Thyroid gland (tissue), 4 donors: Measurements from ENCODE around the gene STX8. TPM values are rescaled to one million over a fixed set of nuclear protein-coding genes. Genes with fewer than 3 reads are reported as not detected.
"Not testable (repeated sequence)": the region's sequence is repeated elsewhere in the genome, so short reads cannot be mapped to it uniquely, and the experiment has no call there.

Experiments used
- DNase-seq, 2 donors: peaks; one replicate each; pipeline ENCODE4 v3.0.0-alpha.2; 2019
- H3K27ac ChIP-seq, 3 donors: fragments of 200-600 bp; sonication (generic); 1 replicate in 2 of 3; 2 replicates in 1 of 3; pipeline ENCODE4 v1.5.1; 2016 to 2019; ENCODE audit warnings: mild to moderate bottlenecking in 1 of 3, moderate library complexity in 1 of 3
- H3K27me3 ChIP-seq: fragments of 200-600 bp; sonication (generic); one replicate; pipeline ENCODE4 v1.5.1; 2019
- H3K36me3 ChIP-seq, 2 donors: fragments of 200-600 bp; sonication (generic); one replicate each; pipeline ENCODE4 v1.5.1; 2016 to 2019
- H3K4me1 ChIP-seq, 2 donors: fragments of 200-600 bp; sonication (generic); one replicate each; pipeline ENCODE4 v1.5.1; 2017 to 2019
- H3K4me3 ChIP-seq, 3 donors: fragments of 200-600 bp; sonication (generic); replicated peaks in 1 of 3; 1 replicate in 2 of 3; 2 replicates in 1 of 3; pipeline ENCODE4 v1.5.1; 2016; ENCODE audit warnings: mild to moderate bottlenecking in 1 of 3
- H3K9me3 ChIP-seq: fragments of 200-600 bp; sonication (generic); one replicate; pipeline ENCODE4 v1.5.1; 2017
- CTCF ChIP-seq, 6 experiments: fragments of 200-600 bp in 3 of 6; fragments of 450-650 bp in 3 of 6; sonication (generic) in 3 of 6; IDR thresholded peaks; one replicate each; pipeline ENCODE4 v1.5.1; 2016 to 2019; ENCODE audit warnings: antibody characterized with exemption in 6 of 6, mild to moderate bottlenecking in 2 of 6, inconsistent platforms in 1 of 6, moderate library complexity in 1 of 6
- POLR2A ChIP-seq, 2 donors: fragments of 450-650 bp; IDR thresholded peaks; one replicate each; pipeline ENCODE4 v1.6.1; 2017; ENCODE audit warnings: antibody characterized with exemption in 2 of 2, mild to moderate bottlenecking in 2 of 2, moderate library complexity in 1 of 2
- WGBS, 2 donors: methylation state at CpG; one replicate each; pipeline ENCODE4 v1.1.5; 2017; 5-methylcytosine and 5-hydroxymethylcytosine counted together
- intact Hi-C: fragments of 100-400 bp; cut with DNase I; formaldehyde crosslinking; loops from one replicate; pipeline ENCODE4 v1.15.1; 2023
- total RNA-seq, 4 donors: library from RNA; depleted of rRNA; stranded (reverse); fragments of >200 nt; gene quantifications; one replicate each; pipeline ENCODE4 v1.2.3, GENCODE V29; 2016

The STX8 gene
- total RNA-seq, 4 donors from 2014 or later, result 67.6 to 88.9 (median 72.7) TPM

- no peak for TF ChIP-seq POLR2A (IDR thresholded peaks at IDR 0.05)
- TF ChIP-seq CTCF (IDR thresholded peaks at IDR 0.05), result no peak
- no peak for DNase-seq
- H3K36me3 ChIP-seq, result no peaks in the 10 kb centered on the region
- no peak overlapping the region for H3K4me3 ChIP-seq
- no peaks in the 10 kb centered on the region for H3K9me3 ChIP-seq
- WGBS, 2 donors, result 79 to 80% methylated on average over 24 of the region's 24 CpGs
- peaks cover 0 to 12% of the 10 kb centered on the region in 2 donors for H3K4me1 ChIP-seq
- H3K27ac ChIP-seq, result no peak overlapping the region
- intact Hi-C loops, result no loop called here
- H3K27me3 ChIP-seq, result no peaks in the 10 kb centered on the region
These were observed 314.3 kb downstream of the STX8 start for GRCh38 chr17:9261081-9262012.

DNA sequence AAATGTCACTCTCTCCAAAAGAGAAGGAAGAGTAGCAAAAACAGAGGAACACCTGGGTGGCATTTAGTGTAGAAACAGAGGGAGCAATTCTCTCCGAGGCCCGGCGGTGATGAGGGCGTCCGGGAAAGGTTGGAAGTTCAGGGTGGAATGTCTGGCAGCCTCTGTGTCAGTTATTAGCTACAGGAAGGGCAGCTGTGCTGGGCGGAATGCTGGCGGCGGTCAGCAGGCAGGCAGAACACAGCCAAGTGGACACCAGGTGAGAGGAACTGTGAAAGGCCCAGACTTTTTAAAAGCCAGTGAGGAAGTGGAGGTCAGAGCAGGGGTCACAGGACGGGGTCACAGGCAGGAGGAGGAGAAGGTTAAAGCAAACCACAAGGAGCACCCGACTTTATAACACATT is 316.2 kb downstream of the STX8 start:
- TF ChIP-seq POLR2A (IDR thresholded peaks at IDR 0.05) (no peak), CTCF (IDR thresholded peaks at IDR 0.05) (no peak)
- no peaks in the 10 kb centered on the region for H3K36me3 ChIP-seq
- H3K4me3 ChIP-seq, result no peak overlapping the region
- H3K27ac ChIP-seq, result no peak overlapping the region
- H3K27me3 ChIP-seq, result no peaks in the 10 kb centered on the region
- H3K9me3 ChIP-seq, result no peaks in the 10 kb centered on the region
- peaks cover 0 to 20% of the 10 kb centered on the region in 2 donors for H3K4me1 ChIP-seq
- WGBS, 2 donors, result 76 to 79% methylated on average over 10 of the region's 10 CpGs
- intact Hi-C loops, result no loop called here
- peak in 1 of 2 donors; percentile 39 for DNase-seq

GRCh38 chr17:9258115-9259015 is 317.3 kb downstream of the STX8 start:
- 89 to 91% methylated on average over 15 of the region's 15 CpGs for WGBS, 2 donors
- Histone ChIP-seq H3K27ac (no peak overlapping the region), H3K27me3 (no peaks in the 10 kb centered on the region), H3K4me3 (no peak overlapping the region), H3K36me3 (no peaks in the 10 kb centered on the region), H3K9me3 (no peaks in the 10 kb centered on the region), H3K4me1 (peaks cover 0 to 20% of the 10 kb centered on the region in 2 donors)
- TF ChIP-seq POLR2A (IDR thresholded peaks at IDR 0.05) (no peak), CTCF (IDR thresholded peaks at IDR 0.05) (no peak)
- intact Hi-C loops, result no loop called here
- no peak for DNase-seq

- H3K36me3 ChIP-seq, H3K27me3 ChIP-seq, DNase-seq, H3K4me3 ChIP-seq, intact Hi-C loops, H3K9me3 ChIP-seq, H3K27ac ChIP-seq: not testable (repeated sequence)
- WGBS, 2 donors, result 91 to 94% methylated on average over 9 of the region's 9 CpGs
- peaks cover 0 to 20% of the 10 kb centered on the region in 2 donors for H3K4me1 ChIP-seq
These were observed 318.0 kb downstream of the STX8 start for GRCh38 chr17:9257630-9257965.

- intact Hi-C loops, result no loop called here
- Histone ChIP-seq H3K4me1 (peaks cover 0 to 20% of the 10 kb centered on the region in 2 donors), H3K27me3 (no peaks in the 10 kb centered on the region), H3K36me3 (no peaks in the 10 kb centered on the region), H3K27ac (no peak overlapping the region), H3K4me3 (no peak overlapping the region), H3K9me3 (no peaks in the 10 kb centered on the region)
- WGBS, 2 donors, result 54 to 62% methylated on average over 19 of the region's 19 CpGs
- peak in 1 of 2 donors; percentile 11 for DNase-seq
- no peak for TF ChIP-seq POLR2A (IDR thresholded peaks at IDR 0.05)
- no peak for TF ChIP-seq CTCF (IDR thresholded peaks at IDR 0.05)
These were observed 318.6 kb downstream of the STX8 start for GRCh38 chr17:9256751-9257629.
